Medulla oblongata (tissue), 1 donor: Measurements from ENCODE around the gene CKS1B.

ENCODE experiments used
- DNase-seq: peaks from one replicate; pipeline ENCODE4 v3.0.0-alpha.2; 2015; ENCODE audit errors: extremely low spot score

CKS1B gene

DNA sequence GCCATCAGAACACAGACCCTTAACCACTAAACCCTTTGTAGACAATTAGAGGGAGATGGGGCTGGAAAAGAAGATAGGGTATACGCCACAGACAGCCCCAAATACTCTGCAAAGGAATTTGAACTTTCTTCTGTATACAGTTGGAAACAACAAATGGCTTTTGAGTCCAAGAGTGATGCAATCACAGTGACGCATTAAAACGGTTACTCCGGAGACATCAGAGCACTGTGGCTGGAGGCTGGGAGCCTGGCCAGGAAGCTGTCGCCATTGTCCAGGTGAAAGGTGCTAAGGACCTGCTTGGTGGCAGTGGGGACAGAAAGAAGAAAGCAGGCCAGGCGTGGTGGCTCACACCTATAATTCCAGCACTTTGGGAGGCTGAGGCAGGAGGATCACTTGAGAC is 12.8 kb downstream of the CKS1B start:
- no peak for DNase-seq

DNA sequence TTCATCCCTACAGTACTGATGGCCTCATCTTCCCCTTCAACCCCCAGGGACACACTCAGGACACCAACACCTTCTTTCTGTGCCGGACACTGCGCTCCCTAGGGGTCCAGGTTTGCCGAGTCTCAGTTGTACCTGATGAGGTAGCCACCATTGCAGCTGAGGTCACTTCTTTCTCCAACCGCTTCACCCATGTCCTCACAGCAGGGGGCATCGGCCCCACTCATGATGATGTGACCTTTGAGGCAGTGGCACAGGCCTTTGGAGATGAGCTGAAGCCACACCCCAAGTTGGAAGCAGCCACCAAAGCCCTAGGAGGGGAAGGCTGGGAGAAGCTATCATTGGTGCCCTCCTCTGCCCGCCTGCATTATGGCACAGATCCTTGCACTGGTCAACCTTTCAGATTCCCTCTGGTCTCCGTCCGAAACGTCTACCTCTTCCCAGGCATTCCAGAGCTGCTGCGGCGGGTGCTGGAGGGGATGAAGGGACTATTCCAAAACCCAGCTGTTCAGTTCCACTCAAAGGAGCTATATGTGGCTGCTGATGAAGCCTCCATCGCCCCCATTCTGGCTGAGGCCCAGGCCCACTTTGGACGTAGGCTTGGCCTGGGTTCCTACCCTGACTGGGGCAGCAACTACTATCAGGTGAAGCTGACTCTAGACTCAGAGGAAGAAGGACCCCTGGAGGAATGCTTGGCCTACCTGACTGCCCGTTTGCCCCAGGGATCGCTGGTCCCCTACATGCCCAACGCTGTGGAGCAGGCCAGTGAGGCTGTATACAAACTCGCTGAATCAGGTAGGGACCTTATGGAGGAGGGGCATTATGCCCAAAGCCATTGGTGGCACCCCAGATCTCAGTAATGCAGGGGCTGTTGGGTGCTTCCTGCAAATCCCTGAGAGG is 13.8 kb downstream of the CKS1B start:
- no peak for DNase-seq

DNA sequence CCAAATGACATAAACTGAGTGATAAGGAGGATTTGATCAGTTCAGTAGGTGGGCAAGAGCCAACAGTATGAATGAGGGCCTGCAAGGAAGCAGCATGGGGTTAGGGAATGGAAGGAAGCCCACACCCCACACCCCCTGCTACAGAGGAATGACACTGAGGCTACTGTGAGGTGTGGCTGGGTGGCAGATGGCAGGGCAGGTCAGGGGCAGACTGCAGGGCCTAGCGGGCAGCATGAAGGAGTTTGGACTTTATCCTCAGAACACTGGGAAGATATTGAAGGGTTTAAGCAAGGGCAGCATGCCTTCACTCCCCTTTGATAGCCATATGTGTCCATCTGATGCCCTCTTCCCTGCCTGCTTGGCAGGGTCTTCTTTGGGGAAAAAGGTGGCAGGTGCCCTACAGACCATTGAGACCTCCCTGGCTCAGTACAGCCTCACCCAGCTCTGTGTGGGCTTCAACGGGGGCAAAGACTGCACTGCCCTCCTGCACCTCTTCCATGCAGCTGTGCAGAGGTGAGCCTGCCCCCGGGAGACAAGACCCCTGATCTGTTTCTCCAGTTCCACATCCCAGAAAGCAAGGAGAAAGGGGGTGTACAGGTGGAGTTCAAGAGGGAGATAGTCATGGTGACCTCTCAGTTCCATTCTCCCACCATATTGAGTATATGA is 14.8 kb downstream of the CKS1B start:
- DNase-seq: no peak

DNA sequence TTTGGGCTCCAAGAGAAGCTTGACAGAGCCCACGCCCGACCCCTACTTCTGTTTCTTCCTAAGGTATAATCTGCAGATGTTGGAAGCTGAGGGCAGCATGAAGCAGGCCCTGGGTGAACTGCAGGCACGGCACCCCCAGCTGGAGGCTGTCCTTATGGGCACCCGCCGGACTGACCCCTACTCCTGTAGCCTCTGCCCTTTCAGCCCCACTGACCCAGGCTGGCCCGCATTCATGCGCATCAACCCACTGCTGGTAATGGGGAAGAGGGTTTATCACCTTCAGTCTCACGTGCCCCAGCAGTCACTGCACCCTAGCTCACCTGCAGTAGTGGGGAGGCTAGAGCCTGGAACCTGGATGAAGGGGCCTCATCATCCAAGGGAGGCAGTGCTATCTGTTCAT is 15.8 kb downstream of the CKS1B start:
- no peak for DNase-seq

DNA sequence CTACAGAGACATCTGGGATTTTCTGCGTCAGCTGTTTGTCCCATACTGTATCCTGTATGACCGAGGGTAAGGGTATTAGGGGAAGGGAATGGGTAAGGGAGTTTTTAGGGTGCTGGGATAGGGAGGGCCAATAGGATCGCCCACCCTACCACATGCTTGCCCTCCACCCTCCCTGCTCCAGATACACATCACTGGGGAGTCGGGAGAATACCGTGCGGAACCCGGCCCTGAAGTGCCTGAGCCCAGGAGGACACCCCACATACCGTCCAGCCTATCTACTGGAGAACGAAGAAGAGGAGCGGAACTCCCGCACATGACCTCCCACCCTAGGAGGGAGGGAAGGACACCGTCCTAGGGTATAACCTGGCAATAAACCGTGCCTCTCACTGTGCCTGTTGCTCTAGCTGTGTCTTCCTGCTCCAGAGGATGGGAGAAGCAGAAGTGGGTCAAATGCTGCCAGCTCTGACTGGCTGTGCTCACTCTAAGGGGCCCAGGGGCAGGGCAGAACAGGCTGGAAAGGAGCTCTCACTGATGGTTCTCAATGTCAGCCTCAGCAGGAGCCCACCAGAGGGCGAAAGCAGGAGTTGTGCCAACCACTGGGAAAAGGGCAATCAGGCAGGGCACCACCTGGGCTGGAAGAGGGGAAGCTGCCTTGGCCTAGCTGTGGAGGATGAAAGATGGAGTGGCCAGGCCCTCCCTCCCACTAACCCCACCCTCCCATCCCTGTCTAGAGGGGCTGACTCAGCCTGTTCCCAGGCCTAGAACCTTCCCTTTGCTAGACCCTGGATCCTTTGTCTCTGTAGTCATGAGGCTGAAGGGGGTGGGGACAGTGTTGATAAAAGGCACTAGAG is 18.5 kb downstream of the CKS1B start:
- peak; percentile 3 for DNase-seq

DNA sequence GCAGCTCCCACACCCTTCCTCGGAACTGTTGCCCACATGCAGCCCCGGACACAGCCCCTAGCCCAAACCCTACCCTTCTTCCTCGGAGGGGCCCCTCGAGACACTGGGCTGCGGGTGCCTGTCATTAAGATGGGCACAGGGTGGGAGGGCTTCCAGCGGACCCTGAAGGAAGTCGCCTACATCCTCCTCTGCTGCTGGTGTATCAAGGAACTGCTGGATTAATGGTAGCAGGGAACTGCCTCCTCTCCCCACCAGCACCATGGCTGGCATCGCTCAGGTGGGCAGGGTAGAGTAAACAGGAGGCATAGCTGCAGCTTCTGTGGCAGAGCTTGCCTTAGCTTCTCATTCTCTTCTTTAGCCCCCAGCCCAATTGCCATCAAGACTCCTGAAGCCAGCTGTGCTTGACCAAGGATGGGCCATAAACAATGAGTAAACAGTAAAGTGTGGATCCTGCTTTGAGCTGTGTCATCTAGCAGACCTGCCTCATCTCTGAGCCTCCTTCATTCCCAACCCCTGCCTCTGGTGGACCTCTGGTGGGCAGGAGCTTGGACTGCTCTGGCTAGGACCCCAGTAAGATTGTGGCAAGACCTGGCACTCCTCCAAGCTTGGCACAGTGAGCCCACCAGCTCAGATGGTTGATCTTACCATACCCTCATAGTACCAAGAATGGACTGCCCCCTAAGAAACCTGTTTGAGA is 19.2 kb downstream of the CKS1B start, which contains the start of gene LENEP:
LENEP (plus strand) TSS at position 15 of the 697 bp plus-strand sequence; CDS start at position 37, 22 bp downstream.
- DNase-seq: no peak

DNA sequence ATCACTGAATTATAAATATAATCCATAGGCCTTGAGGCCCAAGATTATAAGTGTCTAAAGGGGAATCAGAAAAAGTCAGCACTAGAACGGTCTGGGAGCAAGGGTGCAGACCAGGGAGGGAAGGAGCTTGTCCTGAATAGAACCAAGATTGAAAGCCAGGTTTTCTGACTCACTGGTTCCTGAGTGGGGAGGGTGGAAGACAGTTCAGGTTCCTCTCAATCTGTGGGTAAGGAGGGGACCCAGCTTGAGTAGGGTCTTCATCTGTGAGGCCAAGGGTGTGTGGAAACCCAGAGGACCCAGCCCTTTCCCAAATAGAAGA is 19.7 kb downstream of the CKS1B start:
- no peak for DNase-seq

DNA sequence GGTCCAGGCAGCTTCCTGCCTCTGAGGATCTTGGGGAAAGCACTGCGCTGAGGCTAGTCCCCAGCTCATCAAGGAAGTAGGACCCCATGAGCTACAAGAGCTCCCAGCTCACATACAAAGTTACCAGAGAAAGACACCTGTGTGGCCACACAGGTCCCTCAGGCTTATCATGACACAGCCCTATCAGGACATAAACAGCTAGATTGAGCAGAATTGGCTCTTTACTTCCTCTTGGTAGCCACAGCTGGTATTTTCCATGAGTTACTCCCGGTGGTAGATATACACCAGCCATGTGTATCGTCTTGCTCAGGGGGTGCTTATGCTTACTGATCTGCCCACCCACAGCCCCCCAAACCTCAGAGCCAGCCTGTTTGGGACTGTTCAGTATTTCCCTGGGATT is 20.1 kb downstream of the CKS1B start:
- no peak for DNase-seq

DNA sequence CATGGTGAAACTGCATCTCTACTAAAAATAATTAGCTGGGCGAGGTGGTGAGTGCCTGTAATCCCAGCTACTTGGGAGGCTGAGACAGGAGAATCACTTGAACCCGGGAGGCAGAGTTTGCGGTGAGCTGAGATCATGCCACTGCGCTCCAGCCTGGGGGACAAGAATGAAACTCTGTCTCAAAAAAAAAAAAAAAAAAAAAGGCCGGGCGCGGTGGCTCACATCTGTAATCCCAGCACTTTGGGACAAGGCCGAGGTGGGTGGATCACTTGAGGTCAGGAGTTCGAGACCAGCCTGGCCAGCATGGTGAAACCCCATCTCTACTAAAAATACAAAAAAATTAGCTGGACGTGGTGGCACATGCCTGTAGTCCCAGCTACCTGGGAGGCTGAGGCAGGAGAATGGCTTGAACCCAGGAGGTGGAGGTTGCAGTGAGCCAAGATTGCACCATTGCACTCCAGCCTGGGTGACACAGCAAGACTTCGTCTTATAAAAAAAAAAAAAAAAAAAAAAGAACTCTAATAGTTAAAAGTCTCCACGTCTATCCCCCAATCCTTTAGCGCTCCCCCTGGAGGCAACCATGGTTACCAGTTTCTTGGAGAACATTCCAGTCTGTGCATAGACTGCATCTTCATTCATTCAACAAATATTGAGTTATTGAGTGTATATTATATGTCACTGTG is 21.0 kb downstream of the CKS1B start:
- DNase-seq: peak; percentile 81

DNA sequence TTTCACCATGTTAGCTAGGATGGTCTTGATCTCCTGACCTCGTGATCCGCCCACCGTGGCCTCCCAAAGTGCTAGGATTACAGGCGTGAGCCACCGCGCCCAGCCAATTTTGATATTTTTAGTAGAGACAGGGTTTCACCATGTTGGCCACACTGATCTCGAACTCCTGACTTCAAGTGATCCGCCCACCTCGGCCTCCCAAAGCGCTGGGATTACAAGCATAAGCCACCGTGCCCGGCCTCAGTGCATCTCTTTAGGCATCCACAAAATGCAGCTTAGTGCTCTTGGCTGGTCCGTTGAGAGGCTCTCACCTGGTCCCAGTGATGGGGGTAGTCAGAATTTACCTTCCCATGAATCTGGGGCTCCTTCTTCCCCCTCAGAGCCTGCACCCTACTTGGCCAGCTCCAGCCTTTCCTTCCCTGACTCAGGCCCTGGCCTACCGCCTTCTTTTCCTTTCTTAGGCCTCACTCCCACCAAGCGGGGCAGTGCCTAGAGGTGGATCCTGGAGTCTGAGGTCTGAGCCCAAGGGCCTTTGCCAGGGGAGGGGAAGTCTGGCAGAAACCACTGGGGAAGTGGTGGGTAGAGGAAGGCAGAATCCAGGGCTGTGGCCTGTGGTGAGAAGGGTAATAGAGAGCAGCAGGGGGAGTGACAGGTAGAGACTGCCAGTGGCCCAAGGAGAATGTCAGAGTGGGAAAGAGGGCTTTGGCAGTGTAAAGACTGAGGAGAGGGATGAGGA is 22.7 kb downstream of the CKS1B start:
- no peak for DNase-seq

DNA sequence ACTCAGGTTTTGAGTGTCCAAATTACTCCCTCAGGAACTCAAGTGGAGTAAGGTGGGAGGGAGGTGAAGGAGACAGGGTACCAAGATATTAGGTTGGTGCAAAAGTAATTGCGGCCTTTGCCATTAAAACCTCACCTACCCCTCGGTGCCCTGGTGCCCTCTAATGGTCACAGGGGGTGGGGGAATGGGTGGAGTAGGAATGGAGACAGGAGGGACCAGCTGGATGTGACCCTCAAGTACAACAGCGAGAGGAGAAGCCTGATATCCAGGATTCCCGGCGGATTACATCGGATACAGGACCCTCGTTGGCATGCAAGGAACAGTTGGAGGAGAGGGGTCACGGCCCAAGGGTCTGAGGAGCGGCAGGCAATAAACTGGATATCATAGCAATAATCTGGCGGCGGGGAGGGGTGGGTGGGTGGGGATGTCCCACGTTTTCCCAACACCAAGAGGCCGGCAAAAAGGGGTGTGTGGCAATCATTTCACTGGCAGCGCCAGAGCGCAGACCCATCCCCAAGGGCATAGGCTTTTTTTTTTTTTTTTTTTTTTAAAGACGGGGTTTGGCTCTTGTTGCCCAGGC is 23.8 kb downstream of the CKS1B start:
- no peak for DNase-seq

DNA sequence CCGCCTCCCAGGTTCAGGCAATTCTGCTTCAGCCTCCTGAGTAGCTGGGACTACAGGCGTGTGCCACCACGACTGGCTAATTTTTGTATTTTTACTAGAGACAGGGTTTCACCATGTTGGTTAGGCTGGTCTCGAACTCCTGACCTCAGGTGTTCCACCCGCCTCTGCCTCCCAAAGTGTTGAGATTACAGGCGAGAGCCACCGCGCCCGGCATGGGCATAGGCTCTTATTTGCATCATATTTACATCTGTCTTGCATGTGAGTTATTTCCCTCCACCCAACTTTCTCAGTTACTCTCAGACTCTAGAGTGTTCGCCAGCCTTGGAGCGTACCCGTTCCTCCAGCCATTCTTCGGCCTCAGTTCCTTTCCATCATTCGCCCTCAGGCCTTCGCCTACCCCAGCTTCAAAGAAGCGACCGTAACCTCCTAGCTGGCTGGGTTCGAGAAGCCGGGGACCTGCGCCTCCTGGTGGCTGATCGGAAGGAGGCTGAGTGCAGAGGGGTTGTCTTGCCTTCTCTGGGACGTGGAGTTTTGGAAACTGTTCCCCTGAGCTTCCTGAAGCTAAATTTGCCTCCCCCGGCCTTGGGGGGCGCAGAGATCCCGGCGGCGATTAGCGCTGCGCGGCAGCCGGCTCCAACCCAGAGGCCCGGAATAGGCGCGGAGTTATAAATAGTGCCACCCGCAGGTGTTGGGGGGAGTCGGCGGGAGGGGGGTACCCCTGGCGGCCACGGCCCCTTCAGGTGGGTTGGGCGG is 24.5 kb downstream of the CKS1B start:
- DNase-seq: no peak

DNA sequence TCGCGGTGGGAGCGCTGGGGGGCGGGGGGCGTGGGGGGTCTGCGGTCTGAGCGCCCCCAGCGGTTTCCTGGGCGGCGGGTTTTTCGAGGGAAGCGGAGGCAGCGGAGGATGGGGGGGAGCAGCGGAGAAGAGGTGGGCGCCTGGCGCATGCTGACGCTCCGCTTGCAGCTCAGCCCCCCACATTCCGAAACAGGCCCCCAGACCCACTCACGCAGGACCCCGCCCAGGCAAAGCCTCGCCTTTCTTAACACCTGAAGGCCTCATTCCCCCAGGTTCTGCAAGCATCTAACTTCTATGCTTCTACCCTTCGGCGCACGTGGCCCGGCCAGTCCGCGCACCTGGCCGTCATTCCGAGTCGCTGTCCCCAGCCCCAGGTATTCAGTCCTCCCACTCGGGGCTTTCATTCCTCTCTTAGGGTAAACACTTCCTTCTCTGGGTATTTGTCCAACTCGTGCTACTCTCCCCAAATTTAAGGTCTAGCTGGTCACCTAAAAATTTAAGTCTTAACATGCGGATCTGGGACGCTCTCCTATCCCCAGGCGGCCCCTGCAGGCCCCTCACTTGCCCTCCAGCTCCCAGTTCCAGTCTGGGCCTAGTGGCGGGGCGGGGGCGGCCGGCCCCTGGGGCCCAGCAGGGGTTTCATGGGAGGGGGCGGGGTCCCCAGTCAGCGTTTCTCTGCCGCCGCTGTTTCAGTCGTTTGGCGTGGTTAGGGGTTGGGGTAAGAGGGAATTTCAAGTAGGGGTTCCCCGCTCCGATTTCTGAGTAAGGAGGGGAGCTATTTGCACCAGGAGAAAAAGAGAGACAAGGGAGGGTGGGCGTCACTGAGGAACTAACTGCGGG is 25.3 kb downstream of the CKS1B start:
- no peak for DNase-seq

DNA sequence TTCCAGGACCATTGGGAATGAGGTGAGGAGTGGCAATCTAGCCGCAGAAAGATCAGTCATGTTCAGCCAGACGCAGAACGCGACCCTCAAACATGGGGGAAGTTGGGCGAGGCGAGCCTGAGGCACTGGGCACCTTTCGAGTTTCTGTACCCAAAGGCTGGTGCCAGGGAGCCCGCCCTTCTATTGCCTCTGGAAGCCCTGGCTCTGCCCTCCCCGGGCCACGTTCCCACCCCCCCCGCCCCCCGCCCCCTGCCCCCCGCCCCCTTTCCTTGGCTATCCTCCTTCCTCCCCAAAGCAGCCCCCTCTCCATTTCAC is 25.9 kb downstream of the CKS1B start:
- no peak for DNase-seq

DNA sequence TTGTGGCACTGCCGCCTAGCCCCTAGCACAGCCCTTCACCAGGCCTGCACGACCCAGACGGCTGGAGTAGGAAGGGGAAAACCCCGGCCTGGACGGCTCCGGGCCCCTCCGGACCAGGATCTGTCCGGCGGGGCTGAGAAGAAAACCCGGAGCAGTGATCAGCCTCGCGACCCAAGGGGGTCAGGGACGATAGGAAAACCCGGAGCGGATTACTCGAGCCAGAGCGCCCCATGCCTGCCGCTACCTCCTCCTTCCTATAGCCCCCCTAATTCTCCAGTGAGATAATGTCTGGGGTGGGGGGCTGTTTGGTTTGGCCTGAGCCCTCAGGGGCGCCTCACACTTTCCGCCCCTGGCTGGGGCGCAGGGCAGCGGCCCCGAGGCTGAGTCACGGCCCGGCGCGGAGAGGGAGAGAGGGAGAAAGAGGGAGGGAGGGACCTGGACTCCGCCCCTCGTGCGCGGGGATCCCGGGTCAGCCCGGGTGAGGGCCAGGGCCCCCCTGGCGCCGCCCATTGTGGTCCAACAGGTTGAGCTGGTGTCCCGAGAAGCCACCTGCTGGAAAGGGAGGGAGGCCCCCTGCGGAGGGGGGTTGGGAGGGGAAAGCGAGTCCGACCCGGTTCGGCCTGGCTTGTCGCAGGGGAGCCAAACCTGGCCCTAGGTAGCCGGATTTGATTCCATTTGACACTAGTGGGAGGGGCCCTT is 26.4 kb downstream of the CKS1B start:
- DNase-seq: peak; percentile 90

DNA sequence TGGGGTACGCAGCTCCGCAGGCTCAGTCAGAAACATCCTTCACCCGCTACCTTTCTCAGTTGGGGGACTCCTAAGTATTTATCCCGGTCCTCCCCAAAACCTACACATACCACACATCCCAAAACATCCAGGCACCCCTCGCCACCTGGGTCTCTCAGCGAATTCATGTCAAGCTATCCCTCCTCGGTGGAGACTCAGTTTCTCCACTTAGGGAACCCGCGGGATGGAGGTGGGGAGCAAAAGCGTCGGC is 26.9 kb downstream of the CKS1B start:
- DNase-seq: no peak

DNA sequence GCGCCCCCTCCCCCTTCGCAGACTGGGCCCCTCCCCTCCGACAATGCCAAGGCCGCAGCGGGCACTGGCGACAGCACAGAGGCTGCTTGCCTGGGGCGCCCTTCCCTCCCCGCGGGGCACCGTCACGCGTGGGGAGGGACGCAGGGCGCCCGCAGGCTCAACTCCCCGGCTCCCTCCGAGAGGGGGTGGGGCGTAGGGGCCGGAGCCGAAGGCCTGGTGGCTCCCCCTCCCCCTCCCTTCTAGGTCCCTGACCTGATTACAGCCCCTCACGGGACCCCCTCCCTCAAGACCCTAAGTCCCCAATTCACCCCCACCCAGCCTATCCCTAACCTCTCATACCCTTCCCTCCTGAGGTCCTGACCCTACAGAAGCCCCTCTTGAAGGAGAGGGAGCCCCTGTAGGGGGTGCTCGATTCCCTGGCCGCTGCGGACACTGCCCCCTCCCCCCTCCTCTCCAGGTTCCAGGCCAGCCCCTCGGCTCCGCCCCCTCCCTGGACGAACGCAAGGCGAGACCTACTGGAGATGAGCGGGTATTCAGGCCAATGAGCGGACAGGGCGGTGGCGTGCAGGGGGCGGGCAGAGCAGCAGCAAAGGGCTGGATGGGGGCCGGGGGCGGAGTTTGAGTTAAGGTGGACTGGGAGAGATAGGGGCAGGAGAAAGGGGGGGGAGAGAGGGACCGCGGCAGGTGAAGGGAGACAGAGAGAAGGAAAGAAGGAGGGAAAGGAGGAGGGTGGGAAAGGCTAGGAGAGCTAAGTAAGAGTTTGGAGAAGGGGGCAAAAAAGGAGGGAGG is 27.4 kb downstream of the CKS1B start:
- peak; percentile 100 for DNase-seq
